GM23338 (cell line): ENCODE measurements around the gene FPGS. TPM values are rescaled to one million over a fixed set of nuclear protein-coding genes. Genes with fewer than 3 reads are reported as not detected.

Experiments used
- ATAC-seq: fragments of 200-7000 bp; cut with Tn5 transposase; 3 replicates; pipeline ENCODE4 v1.9.1; 2020
- DNase-seq: peaks from one replicate; pipeline ENCODE4 v3.0.0-alpha.2; 2015; ENCODE audit warnings: low spot score
- H2AFZ ChIP-seq: fragments of 200-600 bp; sonication (generic); 2 replicates; pipeline ENCODE4 v1.8.0; 2016; ENCODE audit warnings: antibody characterized with exemption, mild to moderate bottlenecking, moderate library complexity
- H3F3A ChIP-seq: fragments of 200-600 bp; sonication (generic); replicated peaks from 2 replicates; pipeline ENCODE4 v1.8.0; 2017; ENCODE audit warnings: antibody characterized with exemption, mixed run types, low read depth
- H3K27ac ChIP-seq: fragments of 200-600 bp; sonication (generic); 2 replicates; pipeline ENCODE4 v1.6.1; 2016; ENCODE audit warnings: low read depth
- H3K27me3 ChIP-seq: fragments of 200-600 bp; sonication (generic); 2 replicates; pipeline ENCODE4 v1.8.0; 2016; ENCODE audit warnings: mild to moderate bottlenecking, mixed run types, moderate library complexity; ENCODE audit not compliant: insufficient read depth
- H3K36me3 ChIP-seq: fragments of 200-600 bp; sonication (generic); 2 replicates; pipeline ENCODE4 v1.8.0; 2016; ENCODE audit warnings: mild to moderate bottlenecking; ENCODE audit not compliant: insufficient read depth
- H3K4me1 ChIP-seq: fragments of 200-600 bp; sonication (generic); 2 replicates; pipeline ENCODE4 v1.8.0; 2016; ENCODE audit warnings: mild to moderate bottlenecking, moderate library complexity; ENCODE audit not compliant: insufficient read depth
- H3K4me2 ChIP-seq: fragments of 200-600 bp; sonication (generic); 2 replicates; pipeline ENCODE4 v1.7.1; 2017; ENCODE audit warnings: mixed run types
- H3K4me3 ChIP-seq: fragments of 200-600 bp; sonication (generic); 2 replicates; pipeline ENCODE4 v1.6.1; 2016; ENCODE audit warnings: mixed run types
- H3K79me2 ChIP-seq: fragments of 200-600 bp; sonication (generic); replicated peaks from 2 replicates; pipeline ENCODE4 v1.8.0; 2017; ENCODE audit warnings: mild to moderate bottlenecking; ENCODE audit not compliant: insufficient read depth
- H3K9me2 ChIP-seq: fragments of 200-600 bp; sonication (generic); 2 replicates; pipeline ENCODE4 v1.8.0; 2017; ENCODE audit not compliant: insufficient read depth
- H4K20me1 ChIP-seq: fragments of 200-600 bp; sonication (generic); replicated peaks from 2 replicates; pipeline ENCODE4 v1.8.0; 2017; ENCODE audit warnings: mild to moderate bottlenecking; ENCODE audit not compliant: insufficient read depth
- H3K27ac Mint-ChIP-seq: 2 replicates; pipeline ENCODE4 v1.8.0; 2020; ENCODE audit warnings: inconsistent platforms, mild to moderate bottlenecking, moderate library complexity, mixed read lengths
- H3K27me3 Mint-ChIP-seq: 3 replicates; pipeline ENCODE4 v1.8.0; 2022; ENCODE audit warnings: low read depth, mild to moderate bottlenecking, moderate library complexity, mixed read lengths, inconsistent platforms; ENCODE audit not compliant: insufficient read depth, poor library complexity
- H3K36me3 Mint-ChIP-seq: 3 replicates; pipeline ENCODE4 v1.8.0; 2021; ENCODE audit warnings: low read depth, mild to moderate bottlenecking, inconsistent platforms, moderate library complexity, mixed read lengths
- H3K4me1 Mint-ChIP-seq: 3 replicates; pipeline ENCODE4 v1.8.0; 2020; ENCODE audit warnings: mild to moderate bottlenecking, inconsistent platforms, mixed read lengths
- H3K4me3 Mint-ChIP-seq: 3 replicates; pipeline ENCODE4 v1.8.0; 2021; ENCODE audit warnings: moderate library complexity, mild to moderate bottlenecking, inconsistent platforms, mixed read lengths
- H3K9me3 Mint-ChIP-seq: 3 replicates; pipeline ENCODE4 v1.8.0; 2020; ENCODE audit warnings: moderate library complexity, mild to moderate bottlenecking, inconsistent platforms, mixed read lengths
- CREB1 ChIP-seq: fragments of 250-450 bp; sonication (Bioruptor Pico); IDR thresholded peaks from 2 replicates; pipeline ENCODE4 v1.5.0; 2020; ENCODE audit warnings: low read depth, mild to moderate bottlenecking, moderate library complexity
- NANOG ChIP-seq: IDR thresholded peaks from 2 replicates; pipeline ENCODE4 v1.6.1; 2016; ENCODE audit warnings: antibody characterized with exemption, borderline replicate concordance
- POLR2AphosphoS5 ChIP-seq: IDR thresholded peaks from 2 replicates; pipeline ENCODE4 v1.6.1; 2016; ENCODE audit warnings: antibody characterized with exemption, low read depth
- ZNF114 ChIP-seq: fragments of 250-450 bp; sonication (Bioruptor Pico); IDR thresholded peaks from 2 replicates; pipeline ENCODE4 v1.5.0; 2020; ENCODE audit warnings: mild to moderate bottlenecking, moderate library complexity
- ZNF331 ChIP-seq: fragments of 250-450 bp; sonication (Bioruptor Pico); IDR thresholded peaks from 2 replicates; pipeline ENCODE4 v1.5.0; 2020; ENCODE audit warnings: low read depth, mild to moderate bottlenecking, moderate library complexity
- polyA plus RNA-seq: library from polyadenylated mRNA; unstranded; fragments of >200 nt; fragmentation: Nextera tagmentation; extraction: Ambion mirVana; gene quantifications from 2 replicates; pipeline ENCODE4 v1.2.1, GENCODE V29; 2016
- total RNA-seq: library from RNA; depleted of rRNA; stranded (reverse); fragments of >200 nt; shearing (Covaris generic); gene quantifications from 2 replicates; pipeline ENCODE4 v1.2.3, GENCODE V29; 2014
- TF ChIP-seq, protein P1 (sequence below): IDR thresholded peaks from one replicate; pipeline ENCODE4 v1.6.1; 2018; ENCODE audit warnings: antibody characterized with exemption; ENCODE audit not compliant: unreplicated experiment

Gene FPGS
- total and polyA plus RNA-seq, 2 experiments from 2014 or later: 40.7 to 87.2 TPM

DNA sequence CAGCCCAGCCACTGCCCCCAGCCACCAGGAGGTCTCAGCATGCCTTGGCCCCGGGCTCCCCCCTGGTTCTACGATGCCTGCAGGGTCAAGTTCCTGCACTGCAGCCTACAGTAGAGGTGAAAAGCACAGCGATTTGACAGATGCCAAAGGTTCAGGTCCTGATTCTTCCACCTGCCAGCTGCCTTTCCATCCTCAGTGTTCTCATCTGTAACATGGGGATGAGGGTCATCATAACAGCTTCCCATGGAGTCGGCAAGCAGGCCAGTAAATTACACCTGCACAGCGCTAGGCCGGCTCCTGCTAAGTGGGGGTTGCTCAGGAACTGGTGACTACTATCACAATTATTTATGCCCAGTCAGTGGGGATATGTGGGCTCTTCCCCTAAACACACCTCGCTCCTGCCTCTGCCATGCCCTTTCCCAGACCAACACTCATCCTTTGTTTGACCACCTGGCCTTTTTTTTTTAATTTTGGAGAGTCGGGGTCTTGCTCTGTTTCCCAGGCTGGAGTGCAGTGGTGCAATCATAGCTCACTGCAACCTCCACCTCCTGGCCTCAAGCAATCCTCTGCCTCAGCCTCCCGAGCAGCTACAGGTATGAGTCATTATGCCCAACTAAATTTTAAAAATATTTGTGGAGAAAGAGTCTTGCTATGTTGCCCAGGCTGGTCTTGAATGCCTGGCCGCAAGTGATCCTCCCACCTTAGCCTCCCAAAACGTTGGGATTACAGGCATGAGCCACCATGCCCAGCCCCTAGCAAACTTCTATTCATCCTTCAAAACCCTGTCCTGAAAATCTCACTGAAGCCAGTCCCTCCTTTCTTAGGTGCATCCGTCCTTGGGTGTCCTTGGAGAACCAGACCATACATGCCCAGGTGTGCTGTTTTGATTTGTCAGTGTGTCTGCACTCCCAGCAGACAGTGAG is 45.4 kb downstream of the FPGS start:
- H3K4me3 ChIP-seq: no peak overlapping the region
- H3K4me2 ChIP-seq: no peak overlapping the region
- H3K79me2 ChIP-seq: no peaks in the 10 kb centered on the region
- no peaks in the 10 kb centered on the region; the same call in 1 of the 2 replicates for H3K4me1 ChIP-seq
- H3K36me3 ChIP-seq: no peaks in the 10 kb centered on the region
- no peak overlapping the region for H3K27ac ChIP-seq
- H4K20me1 ChIP-seq: no peaks in the 10 kb centered on the region
- Mint-ChIP-seq H3K36me3 (peaks cover 8% of the 10 kb centered on the region), H3K9me3 (peaks cover 27% of the 10 kb centered on the region), H3K27ac (no peak overlapping the region), H3K27me3 (peaks cover 12% of the 10 kb centered on the region), H3K4me3 (no peak overlapping the region; the same call in 2 of the 3 replicates), H3K4me1 (peaks cover 8% of the 10 kb centered on the region)
- TF ChIP-seq NANOG: no peak
- TF ChIP-seq ZNF114 (CRISPR knock-in tag): no peak
- no peak for TF ChIP-seq POLR2AphosphoS5
- no peak for TF ChIP-seq CREB1
- H3F3A ChIP-seq: no peaks in the 10 kb centered on the region
- no peaks in the 10 kb centered on the region for H3K27me3 ChIP-seq
- no peaks in the 10 kb centered on the region for H3K9me2 ChIP-seq
- DNase-seq (no peak), ATAC-seq (no peak)
- H2AFZ ChIP-seq: no peak overlapping the region

DNA sequence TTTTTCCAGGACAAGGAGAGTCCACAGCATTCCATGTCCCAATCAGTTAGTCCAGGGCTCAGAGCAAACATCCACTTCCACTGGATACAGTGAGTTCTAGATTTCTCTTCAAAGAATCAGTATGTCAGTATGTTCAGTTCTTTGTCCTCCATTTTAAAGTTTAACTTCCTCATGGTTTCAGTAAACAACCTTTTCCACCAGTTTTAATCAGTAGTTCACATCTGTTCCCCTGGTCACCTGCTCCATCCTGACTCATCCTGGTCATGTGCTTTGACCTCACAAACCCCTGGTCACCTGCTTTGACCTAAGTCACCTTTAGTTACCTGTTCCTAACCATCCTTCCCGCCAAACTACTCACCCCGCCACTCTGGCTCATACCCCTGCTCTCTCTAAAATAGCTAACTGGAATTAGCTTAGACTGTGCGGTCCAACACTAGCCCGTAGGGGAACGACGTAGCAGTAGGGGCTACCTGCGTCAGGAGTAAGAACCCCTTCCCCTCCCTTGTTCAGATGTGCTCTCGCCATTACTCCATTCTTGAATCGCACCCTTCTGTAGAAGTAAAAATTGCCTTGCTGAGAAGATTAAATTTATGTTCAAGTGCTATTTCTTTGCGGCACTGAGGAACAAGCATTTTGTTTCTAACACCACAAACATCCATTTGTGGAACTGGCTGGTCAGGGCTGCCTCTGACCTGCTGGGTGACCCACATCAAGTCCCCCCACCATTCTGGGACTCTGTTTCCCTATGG is 46.2 kb downstream of the FPGS start:
- no peak overlapping the region for H3K27ac Mint-ChIP-seq
- H3K9me3 Mint-ChIP-seq: peaks cover 27% of the 10 kb centered on the region

More for the DNA sequence above, 46.2 kb downstream of the FPGS start:
- peaks cover 8% of the 10 kb centered on the region for H3K36me3 Mint-ChIP-seq
- Histone ChIP-seq H3K79me2 (no peaks in the 10 kb centered on the region), H3F3A (no peaks in the 10 kb centered on the region), H3K27ac (no peak overlapping the region), H2AFZ (no peak overlapping the region), H3K4me2 (no peak overlapping the region), H3K4me1 (peaks cover 3% of the 10 kb centered on the region; the same call in 1 of the 2 replicates), H3K4me3 (no peak overlapping the region), H3K27me3 (no peaks in the 10 kb centered on the region), H3K36me3 (no peaks in the 10 kb centered on the region), H4K20me1 (no peaks in the 10 kb centered on the region), H3K9me2 (no peaks in the 10 kb centered on the region)
- peaks cover 12% of the 10 kb centered on the region for H3K27me3 Mint-ChIP-seq
- no peak for ATAC-seq
- no peak for DNase-seq
- H3K4me3 Mint-ChIP-seq: no peak overlapping the region
- H3K4me1 Mint-ChIP-seq: peaks cover 12% of the 10 kb centered on the region
- TF ChIP-seq ZNF114 (CRISPR knock-in tag): no peak
- TF ChIP-seq ZNF331: no peak
- TF ChIP-seq, protein P1, sequence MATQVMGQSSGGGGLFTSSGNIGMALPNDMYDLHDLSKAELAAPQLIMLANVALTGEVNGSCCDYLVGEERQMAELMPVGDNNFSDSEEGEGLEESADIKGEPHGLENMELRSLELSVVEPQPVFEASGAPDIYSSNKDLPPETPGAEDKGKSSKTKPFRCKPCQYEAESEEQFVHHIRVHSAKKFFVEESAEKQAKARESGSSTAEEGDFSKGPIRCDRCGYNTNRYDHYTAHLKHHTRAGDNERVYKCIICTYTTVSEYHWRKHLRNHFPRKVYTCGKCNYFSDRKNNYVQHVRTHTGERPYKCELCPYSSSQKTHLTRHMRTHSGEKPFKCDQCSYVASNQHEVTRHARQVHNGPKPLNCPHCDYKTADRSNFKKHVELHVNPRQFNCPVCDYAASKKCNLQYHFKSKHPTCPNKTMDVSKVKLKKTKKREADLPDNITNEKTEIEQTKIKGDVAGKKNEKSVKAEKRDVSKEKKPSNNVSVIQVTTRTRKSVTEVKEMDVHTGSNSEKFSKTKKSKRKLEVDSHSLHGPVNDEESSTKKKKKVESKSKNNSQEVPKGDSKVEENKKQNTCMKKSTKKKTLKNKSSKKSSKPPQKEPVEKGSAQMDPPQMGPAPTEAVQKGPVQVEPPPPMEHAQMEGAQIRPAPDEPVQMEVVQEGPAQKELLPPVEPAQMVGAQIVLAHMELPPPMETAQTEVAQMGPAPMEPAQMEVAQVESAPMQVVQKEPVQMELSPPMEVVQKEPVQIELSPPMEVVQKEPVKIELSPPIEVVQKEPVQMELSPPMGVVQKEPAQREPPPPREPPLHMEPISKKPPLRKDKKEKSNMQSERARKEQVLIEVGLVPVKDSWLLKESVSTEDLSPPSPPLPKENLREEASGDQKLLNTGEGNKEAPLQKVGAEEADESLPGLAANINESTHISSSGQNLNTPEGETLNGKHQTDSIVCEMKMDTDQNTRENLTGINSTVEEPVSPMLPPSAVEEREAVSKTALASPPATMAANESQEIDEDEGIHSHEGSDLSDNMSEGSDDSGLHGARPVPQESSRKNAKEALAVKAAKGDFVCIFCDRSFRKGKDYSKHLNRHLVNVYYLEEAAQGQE: no peak
